GM21786 (cell line): Measurements from ENCODE around the gene ZBTB21.

Experiments used
- ATAC-seq: cut with Tn5 transposase; IDR thresholded peaks from one replicate; pipeline ENCODE4 v1.9.1; 2021; ENCODE audit not compliant: unreplicated experiment

The ZBTB21 gene

GRCh38 chr21:42009831-42010506 is at the start of gene ZBTB21:
Gene ZBTB21 (minus strand): TSS chr21:42010360. CDS start chr21:41994095, 16,265 bp downstream.
- peak; percentile 73 for ATAC-seq

- no peak for ATAC-seq
These were observed 49.6 kb upstream of the ZBTB21 start for GRCh38 chr21:42059721-42060120.

GRCh38 chr21:42059141-42059540 is 49.0 kb upstream of the ZBTB21 start:
- no peak for ATAC-seq

- no peak for ATAC-seq
These were observed 48.5 kb upstream of the ZBTB21 start for GRCh38 chr21:42058631-42059111.

GRCh38 chr21:42057851-42058437 is 47.8 kb upstream of the ZBTB21 start:
- ATAC-seq: no peak

- ATAC-seq: no peak
These were observed 47.0 kb upstream of the ZBTB21 start for GRCh38 chr21:42056996-42057689.

GRCh38 chr21:42056468-42056867 is 46.3 kb upstream of the ZBTB21 start:
- no peak for ATAC-seq

- no peak for ATAC-seq
These were observed 45.3 kb upstream of the ZBTB21 start for GRCh38 chr21:42055425-42055824.

GRCh38 chr21:42051788-42052187 is 41.6 kb upstream of the ZBTB21 start:
- no peak for ATAC-seq

- ATAC-seq: no peak
These were observed 39.6 kb upstream of the ZBTB21 start for GRCh38 chr21:42049578-42050430.

GRCh38 chr21:42048870-42049577 is 38.9 kb upstream of the ZBTB21 start:
- ATAC-seq: no peak

- ATAC-seq: no peak
These were observed 37.9 kb upstream of the ZBTB21 start for GRCh38 chr21:42047821-42048613.

- no peak for ATAC-seq
These were observed 34.8 kb upstream of the ZBTB21 start for GRCh38 chr21:42044871-42045495.

- no peak for ATAC-seq
These were observed 33.8 kb upstream of the ZBTB21 start for GRCh38 chr21:42043961-42044360.

- no peak for ATAC-seq
These were observed 33.2 kb upstream of the ZBTB21 start for GRCh38 chr21:42043201-42043895.

GRCh38 chr21:42042651-42043050 is 32.5 kb upstream of the ZBTB21 start:
- no peak for ATAC-seq

- no peak for ATAC-seq
These were observed 31.6 kb upstream of the ZBTB21 start for GRCh38 chr21:42041711-42042110.

- ATAC-seq: no peak
These were observed 31.1 kb upstream of the ZBTB21 start for GRCh38 chr21:42041246-42041645.
